Loucy (cell line): Measurements from ENCODE around the gene CELA2B.

ENCODE experiments used
- CTCF ChIP-seq: fragments of 200-600 bp; sonication (generic); conservative IDR thresholded peaks from 2 replicates; pipeline ENCODE4 v1.5.1; 2014; ENCODE audit warnings: mild to moderate bottlenecking, antibody characterized with exemption, low read length
- EZH2phosphoT487 ChIP-seq: fragments of 200-600 bp; IDR thresholded peaks from 2 replicates; pipeline ENCODE4 v1.6.1; 2018; ENCODE audit warnings: antibody characterized with exemption, mild to moderate bottlenecking, moderate library complexity, borderline replicate concordance

GRCh38 chr1:15442759-15443158, 33.1 kb upstream of the CELA2B start:
- TF ChIP-seq CTCF (no peak), EZH2phosphoT487 (no peak)
